DOHH2 (cell line): ENCODE results near the gene OR3A1.

Experiments used
- H3F3A ChIP-seq: fragments of 200-600 bp; sonication (generic), shearing (Covaris generic); 2 replicates; pipeline ENCODE4 v1.6.0; 2016; ENCODE audit warnings: antibody characterized with exemption, mild to moderate bottlenecking; ENCODE audit not compliant: control insufficient read depth, insufficient read depth
- H3K27ac ChIP-seq: fragments of 200-600 bp; sonication (generic); 2 replicates; pipeline ENCODE4 v1.5.1; 2014; ENCODE audit warnings: low read depth, mild to moderate bottlenecking, low read length, moderate library complexity
- H3K27me3 ChIP-seq: fragments of 200-600 bp; sonication (generic); 2 replicates; pipeline ENCODE4 v1.6.1; 2014; ENCODE audit warnings: mild to moderate bottlenecking, low read length, mixed read lengths; ENCODE audit not compliant: control insufficient read depth
- H3K36me3 ChIP-seq: fragments of 200-600 bp; sonication (generic); 2 replicates; pipeline ENCODE4 v1.6.1; 2014; ENCODE audit warnings: mild to moderate bottlenecking, low read length, moderate library complexity, mixed read lengths; ENCODE audit not compliant: control insufficient read depth
- H3K4me1 ChIP-seq: fragments of 200-600 bp; sonication (generic); 2 replicates; pipeline ENCODE4 v1.6.1; 2014; ENCODE audit warnings: mild to moderate bottlenecking, low read length, mixed read lengths; ENCODE audit not compliant: control insufficient read depth
- H3K4me2 ChIP-seq: fragments of 200-600 bp; sonication (generic); 2 replicates; pipeline ENCODE4 v1.6.0; 2014; ENCODE audit warnings: mild to moderate bottlenecking, low read length, moderate library complexity
- H3K4me3 ChIP-seq: fragments of 200-600 bp; sonication (generic); 2 replicates; pipeline ENCODE4 v1.5.1; 2014; ENCODE audit warnings: mild to moderate bottlenecking, low read length, mixed read lengths
- H3K79me2 ChIP-seq: fragments of 200-600 bp; sonication (generic); 2 replicates; pipeline ENCODE4 v1.6.1; 2014; ENCODE audit warnings: mild to moderate bottlenecking, low read length, mixed read lengths; ENCODE audit not compliant: control insufficient read depth
- H3K9me2 ChIP-seq: fragments of 200-600 bp; sonication (generic); replicated peaks from 2 replicates; pipeline ENCODE4 v1.6.1; 2014; ENCODE audit warnings: mild to moderate bottlenecking, low read length, mixed read lengths; ENCODE audit not compliant: control insufficient read depth
- H3K9me3 ChIP-seq: fragments of 200-600 bp; sonication (generic); 2 replicates; pipeline ENCODE4 v1.6.1; 2014; ENCODE audit warnings: antibody characterized with exemption, low read length, mixed read lengths; ENCODE audit not compliant: control insufficient read depth, insufficient read depth
- H4K20me1 ChIP-seq: fragments of 200-600 bp; sonication (generic); 2 replicates; pipeline ENCODE4 v1.6.0; 2014; ENCODE audit warnings: low read depth, mild to moderate bottlenecking, antibody characterized with exemption, low read length, moderate library complexity; ENCODE audit not compliant: control insufficient read depth, insufficient read depth
- EZH2phosphoT487 ChIP-seq: fragments of 200-600 bp; sonication (generic); IDR thresholded peaks from 2 replicates; pipeline ENCODE4 v1.6.1; 2017; ENCODE audit warnings: borderline replicate concordance, mild to moderate bottlenecking, antibody characterized with exemption, low read length, moderate library complexity, mixed read lengths
- TF ChIP-seq, protein P1 (sequence below): fragments of 200-600 bp; sonication (generic); IDR thresholded peaks from one replicate; pipeline ENCODE4 v1.5.1; 2014; ENCODE audit warnings: antibody characterized with exemption, mild to moderate bottlenecking, low read depth, low read length; ENCODE audit not compliant: poor library complexity, severe bottlenecking

The OR3A1 gene

DNA sequence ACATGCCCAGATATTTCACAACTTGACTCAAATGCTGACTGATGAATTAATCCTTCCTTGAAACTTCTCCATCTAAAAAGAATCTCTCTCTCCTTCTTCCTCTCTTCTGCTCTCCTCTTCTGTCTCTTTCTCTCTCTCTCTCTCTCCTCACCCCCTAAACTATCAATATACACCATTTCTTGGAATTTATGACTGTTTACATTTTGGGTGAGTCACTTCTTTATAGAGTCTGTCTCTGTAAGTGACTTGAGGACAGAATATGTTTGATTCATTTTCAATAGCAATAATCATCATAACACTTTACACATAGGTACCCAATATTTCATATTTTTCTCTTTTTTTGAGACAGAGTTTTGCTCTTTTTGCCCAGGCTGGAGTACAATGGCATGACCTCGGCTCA, 15.3 kb downstream of the OR3A1 start:
- no peak overlapping the region for H3K4me3 ChIP-seq
- H3K9me2 ChIP-seq: no peaks in the 10 kb centered on the region
- H3K9me3 ChIP-seq: no peaks in the 10 kb centered on the region
- no peaks in the 10 kb centered on the region for H3F3A ChIP-seq
- H3K79me2 ChIP-seq: no peaks in the 10 kb centered on the region
- H3K4me2 ChIP-seq: no peak overlapping the region
- no peak overlapping the region for H3K27ac ChIP-seq
- H3K27me3 ChIP-seq: no peaks in the 10 kb centered on the region
- no peaks in the 10 kb centered on the region for H4K20me1 ChIP-seq
- no peaks in the 10 kb centered on the region for H3K4me1 ChIP-seq
- no peak for TF ChIP-seq EZH2phosphoT487
- TF ChIP-seq, protein P1, sequence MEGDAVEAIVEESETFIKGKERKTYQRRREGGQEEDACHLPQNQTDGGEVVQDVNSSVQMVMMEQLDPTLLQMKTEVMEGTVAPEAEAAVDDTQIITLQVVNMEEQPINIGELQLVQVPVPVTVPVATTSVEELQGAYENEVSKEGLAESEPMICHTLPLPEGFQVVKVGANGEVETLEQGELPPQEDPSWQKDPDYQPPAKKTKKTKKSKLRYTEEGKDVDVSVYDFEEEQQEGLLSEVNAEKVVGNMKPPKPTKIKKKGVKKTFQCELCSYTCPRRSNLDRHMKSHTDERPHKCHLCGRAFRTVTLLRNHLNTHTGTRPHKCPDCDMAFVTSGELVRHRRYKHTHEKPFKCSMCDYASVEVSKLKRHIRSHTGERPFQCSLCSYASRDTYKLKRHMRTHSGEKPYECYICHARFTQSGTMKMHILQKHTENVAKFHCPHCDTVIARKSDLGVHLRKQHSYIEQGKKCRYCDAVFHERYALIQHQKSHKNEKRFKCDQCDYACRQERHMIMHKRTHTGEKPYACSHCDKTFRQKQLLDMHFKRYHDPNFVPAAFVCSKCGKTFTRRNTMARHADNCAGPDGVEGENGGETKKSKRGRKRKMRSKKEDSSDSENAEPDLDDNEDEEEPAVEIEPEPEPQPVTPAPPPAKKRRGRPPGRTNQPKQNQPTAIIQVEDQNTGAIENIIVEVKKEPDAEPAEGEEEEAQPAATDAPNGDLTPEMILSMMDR: no peak
- no peaks in the 10 kb centered on the region for H3K36me3 ChIP-seq

DNA sequence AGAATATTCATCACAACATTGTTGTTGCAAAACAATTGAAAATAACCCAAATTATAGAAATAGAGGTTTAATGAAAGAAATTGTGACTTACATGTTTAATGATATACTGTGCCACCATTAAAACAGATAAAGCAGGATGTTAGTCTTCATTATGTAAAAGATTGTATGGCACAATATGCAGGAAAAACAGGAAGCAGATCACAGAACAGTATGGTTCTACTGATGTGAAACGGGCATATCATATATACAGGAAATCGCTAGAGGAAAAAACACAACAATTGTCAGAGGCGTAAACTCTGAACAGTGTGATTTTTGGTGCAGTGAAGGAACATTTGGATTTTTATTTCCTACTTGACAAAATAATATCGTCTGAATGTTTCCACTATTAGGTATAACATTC, 22.0 kb downstream of the OR3A1 start:
- H3K4me2 ChIP-seq: no peak overlapping the region
- peaks cover 2% of the 10 kb centered on the region; the same call in 1 of the 2 replicates for H3K4me1 ChIP-seq
- H3K9me3 ChIP-seq: peaks cover 7% of the 10 kb centered on the region
- H4K20me1 ChIP-seq: no peaks in the 10 kb centered on the region
- no peaks in the 10 kb centered on the region for H3K27me3 ChIP-seq
- H3K36me3 ChIP-seq: no peaks in the 10 kb centered on the region
- H3K79me2 ChIP-seq: no peaks in the 10 kb centered on the region
- H3K27ac ChIP-seq: no peak overlapping the region
- no peak for TF ChIP-seq EZH2phosphoT487
- TF ChIP-seq, protein P1: no peak
- H3F3A ChIP-seq: no peaks in the 10 kb centered on the region
- no peak overlapping the region for H3K4me3 ChIP-seq
- H3K9me2 ChIP-seq: no peaks in the 10 kb centered on the region

DNA sequence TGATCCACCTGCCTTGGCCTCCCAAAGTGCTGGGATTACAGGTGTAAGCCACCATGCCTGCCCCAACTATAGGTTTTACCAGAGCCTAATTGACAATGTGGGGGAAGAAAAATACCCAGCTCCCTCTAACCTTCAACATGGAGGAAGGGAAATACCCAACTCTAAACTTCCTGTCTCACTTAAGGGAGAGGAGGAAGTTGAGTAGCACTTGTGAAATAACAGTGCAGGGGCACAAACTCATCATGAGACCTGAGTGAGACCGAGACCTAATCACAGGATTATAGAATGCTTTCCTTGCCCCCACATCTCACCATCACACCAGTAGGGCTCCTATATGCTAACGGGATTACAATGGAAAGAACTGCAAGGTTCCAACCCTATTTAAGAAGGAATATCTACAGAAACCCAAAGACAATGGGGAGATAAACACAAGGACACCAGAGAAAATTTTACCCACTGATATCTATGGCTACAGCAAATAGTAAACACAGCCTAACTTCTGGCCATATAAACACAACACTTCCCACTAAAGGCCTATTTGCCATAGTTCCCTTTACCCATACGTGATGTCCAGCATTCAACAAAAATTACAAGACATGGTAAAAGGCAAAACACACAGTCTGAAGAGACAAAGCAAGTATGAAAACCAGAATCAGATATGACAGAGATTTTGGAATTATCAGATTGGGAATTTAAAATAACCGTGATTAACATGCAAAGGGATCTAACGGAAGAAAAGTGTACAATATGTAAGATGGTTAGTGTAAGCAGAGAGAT, 26.9 kb downstream of the OR3A1 start:
- H3K4me2 ChIP-seq: no peak overlapping the region
- peaks cover 8% of the 10 kb centered on the region for H3K9me3 ChIP-seq
- H3K4me1 ChIP-seq: peaks cover 5% of the 10 kb centered on the region; the same call in 1 of the 2 replicates
- no peak overlapping the region for H3K27ac ChIP-seq
- H3K79me2 ChIP-seq: no peaks in the 10 kb centered on the region
- no peaks in the 10 kb centered on the region for H3K36me3 ChIP-seq
- H4K20me1 ChIP-seq: no peaks in the 10 kb centered on the region
- TF ChIP-seq, protein P1: no peak
- no peaks in the 10 kb centered on the region for H3K27me3 ChIP-seq
- no peaks in the 10 kb centered on the region for H3F3A ChIP-seq
- peak overlapping the region; percentile 12; the same call in 1 of the 2 replicates for H3K4me3 ChIP-seq
- H3K9me2 ChIP-seq: no peaks in the 10 kb centered on the region
